ENCODE measurements around the gene CCDC134.
"Not testable (repeated sequence)": the region's sequence is repeated elsewhere in the genome, so short reads cannot be mapped to it uniquely, and the experiment has no call there.

The CCDC134 gene

DNA sequence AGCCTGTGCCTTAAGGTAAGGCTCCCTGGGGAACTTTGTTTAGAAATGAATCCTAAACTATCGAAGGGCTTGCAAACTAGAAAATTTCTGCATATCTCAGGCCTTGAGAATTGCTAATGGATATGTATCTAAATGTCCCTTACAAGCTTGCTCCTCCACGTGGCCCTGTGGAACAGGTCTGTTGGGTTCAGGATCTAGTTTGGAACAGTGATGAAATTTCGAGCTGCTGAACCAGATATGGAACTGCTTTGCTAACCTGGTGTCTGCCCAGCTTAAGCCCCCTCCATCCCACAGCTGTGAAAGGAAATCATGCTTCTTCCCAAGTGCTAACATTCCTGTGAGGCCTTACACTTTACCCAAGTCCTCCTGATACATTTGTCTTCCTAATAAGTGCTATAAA is 44.0 kb downstream of the CCDC134 start:
- DNase-seq (ENCODE audit: low read depth) = no peak

GRCh38 chr22:41845380-41846267 is 45.1 kb downstream of the CCDC134 start:
- no peak for DNase-seq (ENCODE audit: low read depth)

GRCh38 chr22:41846268-41846987 is 45.9 kb downstream of the CCDC134 start:
- no peak for DNase-seq (ENCODE audit: low read depth)

DNA sequence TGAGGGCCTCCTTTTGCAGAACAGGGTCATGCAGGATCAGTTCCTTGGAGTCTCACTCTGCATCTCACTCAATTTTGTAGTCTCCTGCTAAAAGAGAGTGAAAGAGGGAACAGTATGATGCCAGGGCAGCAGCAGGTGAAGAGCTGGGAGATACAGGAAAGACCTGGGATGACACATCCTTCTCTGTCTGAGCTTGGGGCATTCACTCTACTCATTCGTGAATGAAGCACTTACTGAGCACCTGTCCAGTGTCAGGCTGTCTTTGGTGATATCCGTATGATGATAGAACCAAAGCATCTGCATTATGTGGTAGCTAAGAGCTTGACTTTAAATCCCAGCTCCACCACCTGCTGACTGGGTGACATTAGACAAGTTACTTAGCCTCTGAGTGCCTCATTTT is 46.8 kb downstream of the CCDC134 start:
- no peak for DNase-seq (ENCODE audit: low read depth)

GRCh38 chr22:41848468-41848867 is 48.0 kb downstream of the CCDC134 start:
- no peak for DNase-seq (ENCODE audit: low read depth)

DNA sequence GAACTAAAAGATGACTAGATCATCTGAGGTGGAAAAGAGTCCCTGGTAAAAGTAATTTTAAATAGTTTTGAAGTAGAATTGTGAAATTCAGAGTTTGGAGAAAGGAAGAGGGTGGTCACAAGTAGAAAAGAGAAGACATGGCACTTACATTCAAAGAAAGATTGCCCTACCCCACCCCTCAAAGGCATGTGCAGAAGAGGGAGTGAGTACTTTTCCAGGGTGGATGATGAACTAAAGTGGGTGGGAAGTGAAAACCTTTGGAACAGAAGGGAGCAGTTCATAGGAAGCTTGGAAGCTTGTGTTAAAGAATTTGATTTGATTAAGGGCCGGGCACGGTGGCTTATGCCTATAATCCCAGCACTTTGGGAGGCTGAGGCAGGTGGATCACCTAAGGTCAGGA is 56.0 kb downstream of the CCDC134 start:
- DNase-seq (ENCODE audit: low read depth) = no peak

GRCh38 chr22:41857155-41857859 is 56.8 kb downstream of the CCDC134 start:
- DNase-seq (ENCODE audit: low read depth) = no peak

DNA sequence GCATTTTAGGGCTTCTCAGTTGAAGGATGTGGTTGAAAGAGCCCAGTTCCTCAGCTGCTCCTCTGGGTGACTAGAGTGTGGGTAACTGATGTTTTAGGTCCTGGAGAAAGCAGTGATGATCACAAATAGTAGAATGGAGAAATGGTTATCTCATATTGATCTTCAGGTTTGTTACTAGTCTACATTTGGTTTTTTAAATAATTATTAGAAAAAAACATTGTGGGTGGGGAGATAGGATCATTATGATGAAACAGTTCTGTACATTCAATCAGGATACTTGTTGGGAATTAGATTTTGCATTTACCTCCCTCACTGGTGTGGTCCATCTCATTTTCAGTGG is 57.4 kb downstream of the CCDC134 start:
- no peak for DNase-seq (ENCODE audit: low read depth)

- no peak for DNase-seq (ENCODE audit: low read depth)
Measured at GRCh38 chr22:41862160-41862529, 61.7 kb downstream of the CCDC134 start.

GRCh38 chr22:41862530-41863266 is 62.2 kb downstream of the CCDC134 start:
- peak; percentile 2 for DNase-seq (ENCODE audit: low read depth)

GRCh38 chr22:41863472-41863871 is 63.0 kb downstream of the CCDC134 start:
- no peak for DNase-seq (ENCODE audit: low read depth)

- DNase-seq (ENCODE audit: low read depth) = no peak
Measured at GRCh38 chr22:41868556-41868955, 68.1 kb downstream of the CCDC134 start.

DNA sequence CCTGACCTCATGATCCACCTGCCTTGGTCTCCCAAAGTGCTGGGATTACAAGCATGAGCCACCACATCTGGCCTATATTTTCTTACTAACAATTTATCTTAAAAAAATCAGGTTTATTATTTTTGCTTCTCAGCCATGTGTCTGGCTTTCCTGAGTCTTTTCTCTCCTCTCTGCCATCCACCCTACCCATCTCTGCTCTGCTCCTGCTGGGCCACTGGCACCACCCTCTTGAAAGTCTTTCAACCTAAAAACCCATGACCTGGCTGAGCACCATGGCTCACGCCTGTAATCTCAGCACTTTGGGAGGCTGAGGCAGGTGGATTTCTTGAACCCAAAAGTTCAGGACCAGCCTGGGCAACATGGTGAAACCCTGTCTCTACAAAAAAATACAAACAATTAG is 69.6 kb downstream of the CCDC134 start:
- DNase-seq (ENCODE audit: low read depth) = not testable (repeated sequence)

GRCh38 chr22:41870786-41871185 is 70.3 kb downstream of the CCDC134 start:
- no peak for DNase-seq (ENCODE audit: low read depth)

DNA sequence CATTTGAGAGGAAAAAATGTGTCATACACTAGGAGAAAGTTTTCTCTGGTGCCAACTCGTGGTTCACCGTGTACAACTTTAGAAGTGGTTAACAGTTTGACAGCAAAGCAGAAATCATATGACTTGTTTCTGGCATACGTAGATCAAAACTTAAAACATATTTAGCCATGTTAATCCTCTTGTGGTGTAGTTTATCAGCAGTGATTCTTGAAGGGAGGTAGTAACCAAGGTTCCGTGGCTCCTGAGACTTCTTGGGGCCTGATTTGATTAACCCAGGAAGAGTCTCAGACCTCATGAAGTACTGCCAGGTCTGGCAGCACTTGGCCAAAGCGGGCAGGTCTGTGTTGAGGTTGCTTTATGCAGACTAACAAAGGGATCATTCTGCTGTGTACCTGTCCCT is 72.9 kb downstream of the CCDC134 start:
- no peak for DNase-seq (ENCODE audit: low read depth)

GRCh38 chr22:41874090-41874489 is 73.6 kb downstream of the CCDC134 start:
- DNase-seq (ENCODE audit: low read depth) = no peak

DNA sequence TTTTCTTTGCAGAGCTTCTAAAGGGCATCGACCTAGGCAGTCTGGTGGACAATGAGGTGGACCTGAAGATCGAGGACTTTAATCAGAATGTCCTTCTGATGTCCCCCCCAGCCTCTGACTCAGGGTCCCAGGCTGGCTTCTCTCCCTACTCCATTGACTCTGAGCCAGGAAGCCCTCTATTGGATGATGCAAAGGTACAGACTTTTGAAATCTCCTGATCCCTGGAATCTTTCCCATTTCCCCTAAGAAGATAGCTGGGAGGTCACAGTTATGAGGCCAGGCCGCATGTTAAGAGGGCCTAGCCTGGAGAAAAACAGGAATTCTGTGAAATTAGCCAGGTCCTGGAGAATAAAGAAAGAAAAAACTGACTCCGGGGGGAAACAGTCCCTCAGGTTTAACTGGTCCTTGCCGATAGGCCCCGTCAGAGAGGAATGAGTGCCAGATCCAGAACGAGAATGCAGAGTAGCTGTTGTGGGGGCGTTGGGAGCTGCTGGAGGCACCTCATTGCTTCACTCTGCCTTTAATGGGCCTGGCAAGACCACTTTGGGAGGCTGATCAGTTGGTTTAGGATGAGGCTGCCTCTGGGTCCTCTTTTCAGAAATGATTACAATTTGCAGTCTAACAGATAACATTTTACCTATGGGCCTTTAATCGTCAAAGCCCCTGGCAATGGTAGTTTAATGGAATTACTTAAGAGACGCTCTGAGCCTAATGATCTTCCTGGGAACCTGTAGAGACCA is 75.2 kb downstream of the CCDC134 start:
- DNase-seq (ENCODE audit: low read depth) = no peak
